ACC112 (cell line): ENCODE measurements around the gene C4A.
"Not testable (repeated sequence)": the region's sequence is repeated elsewhere in the genome, so short reads cannot be mapped to it uniquely, and the experiment has no call there.

ENCODE experiments used
- H2AFZ ChIP-seq: fragments of 200-600 bp; sonication (generic); one replicate; pipeline ENCODE4 v1.6.0; 2017; ENCODE audit warnings: antibody characterized with exemption, low read length; ENCODE audit not compliant: unreplicated experiment
- H3K27ac ChIP-seq: fragments of 200-600 bp; sonication (generic); 2 replicates; pipeline ENCODE4 v1.5.1; 2014; ENCODE audit warnings: low read depth, mild to moderate bottlenecking, antibody characterized with exemption, low read length, moderate library complexity
- H3K27me3 ChIP-seq: fragments of 200-600 bp; sonication (generic); 2 replicates; pipeline ENCODE4 v1.6.1; 2014; ENCODE audit warnings: mild to moderate bottlenecking, antibody characterized with exemption, low read length, moderate library complexity, mixed read lengths; ENCODE audit not compliant: insufficient read depth
- H3K36me3 ChIP-seq: fragments of 200-600 bp; sonication (generic); 2 replicates; pipeline ENCODE4 v1.6.1; 2016; ENCODE audit warnings: mild to moderate bottlenecking, antibody characterized with exemption, low read length, moderate library complexity, mixed read lengths; ENCODE audit not compliant: insufficient read depth
- H3K4me1 ChIP-seq: fragments of 200-600 bp; sonication (generic); one replicate; pipeline ENCODE4 v1.6.1; 2016; ENCODE audit warnings: low read length, mixed read lengths; ENCODE audit not compliant: insufficient read depth, unreplicated experiment, control insufficient read depth
- H3K4me3 ChIP-seq: fragments of 200-600 bp; sonication (generic); 2 replicates; pipeline ENCODE4 v1.5.1; 2014; ENCODE audit warnings: mild to moderate bottlenecking, low read depth, low read length
- H3K79me2 ChIP-seq: fragments of 200-600 bp; sonication (generic); one replicate; pipeline ENCODE4 v1.6.0; 2016; ENCODE audit warnings: low read length; ENCODE audit not compliant: control insufficient read depth, unreplicated experiment, insufficient read depth

Gene C4A

DNA sequence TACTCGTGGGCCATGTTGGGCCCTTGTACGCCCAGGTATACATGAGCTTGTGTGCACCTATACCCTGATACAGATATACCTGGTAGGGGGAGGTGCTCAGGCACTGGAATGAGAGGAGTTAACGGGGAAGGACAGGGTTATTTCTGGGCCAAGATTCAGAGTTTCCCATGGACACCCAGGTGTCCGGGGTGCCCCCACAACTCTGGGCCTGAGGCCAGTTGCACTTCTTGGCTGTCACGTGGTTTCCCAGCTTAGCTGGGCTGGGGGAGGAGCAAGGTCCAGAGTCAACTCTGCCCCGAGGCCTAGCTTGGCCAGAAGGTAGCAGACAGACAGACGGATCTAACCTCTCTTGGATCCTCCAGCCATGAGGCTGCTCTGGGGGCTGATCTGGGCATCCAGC lies at the start of gene C4A:
Gene C4A (plus strand): TSS at position 314 of the 400 bp plus-strand sequence. CDS start 51 bp downstream, at position 365.
- not testable (repeated sequence) for H3K27ac ChIP-seq, H3K4me1 ChIP-seq, H3K36me3 ChIP-seq, H3K79me2 ChIP-seq, H3K4me3 ChIP-seq, H2AFZ ChIP-seq, H3K27me3 ChIP-seq

DNA sequence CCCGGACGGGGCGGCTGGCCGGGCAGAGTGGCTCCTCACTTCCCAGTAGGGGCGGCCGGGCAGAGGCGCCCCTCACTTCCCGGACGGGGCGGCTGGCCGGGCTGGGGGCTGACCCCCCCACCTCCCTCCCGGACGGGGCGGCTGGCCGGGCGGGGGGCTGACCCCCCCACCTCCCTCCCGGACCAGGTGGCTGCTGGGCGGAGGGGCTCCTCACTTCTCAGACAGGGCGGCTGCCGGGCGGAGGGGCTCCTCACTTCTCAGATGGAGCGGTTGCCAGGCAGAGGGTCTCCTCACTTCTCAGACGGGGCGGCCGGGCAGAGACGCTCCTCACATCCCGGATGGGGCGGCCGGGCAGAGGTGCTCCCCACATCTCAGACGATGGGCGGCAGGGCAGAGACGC lies 49.7 kb upstream of the C4A start:
- not testable (repeated sequence) for H3K79me2 ChIP-seq, H3K36me3 ChIP-seq, H2AFZ ChIP-seq, H3K4me3 ChIP-seq, H3K27ac ChIP-seq, H3K27me3 ChIP-seq, H3K4me1 ChIP-seq

DNA sequence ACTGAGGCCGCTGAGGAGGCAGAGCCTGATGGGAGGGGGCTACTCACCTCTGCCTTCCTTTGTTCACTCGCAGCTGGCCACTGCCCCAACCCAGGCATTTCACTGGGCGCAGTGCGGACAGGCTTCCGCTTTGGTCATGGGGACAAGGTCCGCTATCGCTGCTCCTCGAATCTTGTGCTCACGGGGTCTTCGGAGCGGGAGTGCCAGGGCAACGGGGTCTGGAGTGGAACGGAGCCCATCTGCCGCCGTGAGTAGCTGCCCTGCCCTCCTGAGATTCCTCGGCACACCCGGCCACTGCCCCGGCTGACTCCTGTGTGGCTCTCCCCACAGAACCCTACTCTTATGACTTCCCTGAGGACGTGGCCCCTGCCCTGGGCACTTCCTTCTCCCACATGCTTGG lies 48.3 kb upstream of the C4A start:
- Histone ChIP-seq H3K27ac (no peak overlapping the region), H3K27me3 (no peaks in the 10 kb centered on the region), H2AFZ (no peak overlapping the region), H3K79me2 (no peaks in the 10 kb centered on the region), H3K36me3 (no peaks in the 10 kb centered on the region), H3K4me1 (no peaks in the 10 kb centered on the region), H3K4me3 (no peak overlapping the region)

DNA sequence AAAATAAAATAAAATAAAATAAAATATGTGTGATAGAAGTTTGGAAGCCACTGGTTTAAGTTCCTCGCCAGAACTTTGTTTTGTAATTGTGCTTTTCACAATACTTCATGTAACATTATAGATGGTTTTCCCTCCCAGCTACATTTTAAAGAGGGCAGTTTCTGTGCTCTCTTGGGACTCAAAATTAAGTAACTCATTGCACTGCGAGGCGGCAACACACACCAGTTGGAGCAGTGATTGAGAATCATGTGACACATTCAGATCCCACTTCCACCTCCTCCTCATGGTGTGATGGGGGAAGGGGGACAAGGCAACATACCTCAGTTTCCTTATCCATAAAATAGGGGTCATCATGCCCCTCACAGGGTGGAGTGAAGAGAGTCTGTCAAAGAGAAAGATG lies 46.8 kb upstream of the C4A start:
- Histone ChIP-seq H3K4me1 (peaks cover 1% of the 10 kb centered on the region), H3K27ac (no peak overlapping the region), H3K27me3 (no peaks in the 10 kb centered on the region), H3K36me3 (no peaks in the 10 kb centered on the region), H2AFZ (no peak overlapping the region), H3K4me3 (no peak overlapping the region), H3K79me2 (no peaks in the 10 kb centered on the region)

DNA sequence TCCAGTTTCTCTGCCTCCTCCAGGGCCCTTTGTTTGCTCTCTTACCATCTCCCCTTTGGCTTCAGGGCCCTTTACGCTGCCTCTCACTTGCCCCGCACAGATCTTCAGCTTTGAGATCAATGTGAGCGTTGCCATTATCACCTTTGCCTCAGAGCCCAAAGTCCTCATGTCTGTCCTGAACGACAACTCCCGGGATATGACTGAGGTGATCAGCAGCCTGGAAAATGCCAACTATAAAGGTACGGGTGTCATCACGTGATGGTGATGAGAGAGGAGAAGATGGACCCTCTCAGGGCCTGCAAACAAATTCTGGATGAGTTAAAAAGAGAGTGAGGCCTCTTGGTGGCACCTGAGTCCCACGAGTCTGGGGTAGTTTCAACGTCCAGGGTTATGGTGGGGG lies 46.0 kb upstream of the C4A start:
- H3K79me2 ChIP-seq, result no peaks in the 10 kb centered on the region
- H3K27ac ChIP-seq, result no peak overlapping the region
- H2AFZ ChIP-seq, result no peak overlapping the region
- peaks cover 8% of the 10 kb centered on the region for H3K4me1 ChIP-seq
- H3K27me3 ChIP-seq, result no peaks in the 10 kb centered on the region
- H3K4me3 ChIP-seq, result no peak overlapping the region
- no peaks in the 10 kb centered on the region for H3K36me3 ChIP-seq

DNA sequence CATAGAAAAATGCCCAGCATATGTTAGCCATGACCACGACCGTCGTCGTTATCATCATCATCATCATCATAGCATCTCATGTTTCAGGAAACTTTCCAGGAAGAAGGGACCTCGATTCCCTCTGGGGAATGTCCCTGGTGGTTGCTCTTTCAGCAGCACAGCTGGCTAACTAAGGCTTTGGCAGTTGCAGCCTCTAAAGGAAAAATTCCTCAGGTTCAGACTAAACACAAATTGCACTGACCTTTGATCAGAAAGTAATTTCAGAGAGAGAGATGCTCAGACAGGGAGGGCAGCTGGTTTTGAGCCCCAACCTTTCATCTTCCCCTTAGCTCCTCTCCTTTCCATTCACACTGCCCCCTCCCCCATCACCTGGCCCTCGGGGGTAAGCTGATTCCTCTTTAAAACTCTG lies 41.6 kb upstream of the C4A start:
- Histone ChIP-seq H2AFZ (peak overlapping the region; percentile 7), H3K4me3 (no peak overlapping the region), H3K79me2 (no peaks in the 10 kb centered on the region), H3K27ac (no peak overlapping the region), H3K36me3 (no peaks in the 10 kb centered on the region), H3K4me1 (peaks cover 14% of the 10 kb centered on the region), H3K27me3 (no peaks in the 10 kb centered on the region)

DNA sequence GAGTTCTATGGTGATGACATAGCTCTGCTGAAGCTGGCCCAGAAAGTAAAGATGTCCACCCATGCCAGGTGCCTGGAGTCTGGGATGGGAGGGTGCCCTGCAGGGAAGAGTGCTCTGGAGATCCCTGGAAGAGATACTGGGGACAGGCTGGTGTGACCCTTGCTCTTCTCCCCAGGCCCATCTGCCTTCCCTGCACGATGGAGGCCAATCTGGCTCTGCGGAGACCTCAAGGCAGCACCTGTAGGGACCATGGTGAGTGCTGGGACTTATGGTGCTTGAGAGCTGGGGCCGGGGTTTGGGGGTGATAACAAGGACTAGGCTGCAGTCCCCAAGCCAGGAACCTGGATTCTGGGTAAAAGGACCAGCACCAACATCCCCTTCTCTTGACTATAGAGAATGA lies 38.1 kb upstream of the C4A start:
- Histone ChIP-seq H3K27ac (no peak overlapping the region), H3K79me2 (peaks cover 5% of the 10 kb centered on the region), H3K4me3 (no peak overlapping the region), H3K36me3 (no peaks in the 10 kb centered on the region), H3K4me1 (peaks cover 41% of the 10 kb centered on the region), H2AFZ (no peak overlapping the region), H3K27me3 (no peaks in the 10 kb centered on the region)

DNA sequence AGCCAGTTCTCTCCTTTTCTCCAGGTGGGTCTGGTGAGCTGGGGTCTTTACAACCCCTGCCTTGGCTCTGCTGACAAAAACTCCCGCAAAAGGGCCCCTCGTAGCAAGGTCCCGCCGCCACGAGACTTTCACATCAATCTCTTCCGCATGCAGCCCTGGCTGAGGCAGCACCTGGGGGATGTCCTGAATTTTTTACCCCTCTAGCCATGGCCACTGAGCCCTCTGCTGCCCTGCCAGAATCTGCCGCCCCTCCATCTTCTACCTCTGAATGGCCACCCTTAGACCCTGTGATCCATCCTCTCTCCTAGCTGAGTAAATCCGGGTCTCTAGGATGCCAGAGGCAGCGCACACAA lies 36.7 kb upstream of the C4A start:
- Histone ChIP-seq H3K4me1 (peaks cover 46% of the 10 kb centered on the region), H3K27ac (peak overlapping the region; percentile 91), H3K27me3 (no peaks in the 10 kb centered on the region), H3K4me3 (peak overlapping the region; percentile 73), H3K79me2 (peaks cover 5% of the 10 kb centered on the region), H2AFZ (no peak overlapping the region), H3K36me3 (no peaks in the 10 kb centered on the region)

DNA sequence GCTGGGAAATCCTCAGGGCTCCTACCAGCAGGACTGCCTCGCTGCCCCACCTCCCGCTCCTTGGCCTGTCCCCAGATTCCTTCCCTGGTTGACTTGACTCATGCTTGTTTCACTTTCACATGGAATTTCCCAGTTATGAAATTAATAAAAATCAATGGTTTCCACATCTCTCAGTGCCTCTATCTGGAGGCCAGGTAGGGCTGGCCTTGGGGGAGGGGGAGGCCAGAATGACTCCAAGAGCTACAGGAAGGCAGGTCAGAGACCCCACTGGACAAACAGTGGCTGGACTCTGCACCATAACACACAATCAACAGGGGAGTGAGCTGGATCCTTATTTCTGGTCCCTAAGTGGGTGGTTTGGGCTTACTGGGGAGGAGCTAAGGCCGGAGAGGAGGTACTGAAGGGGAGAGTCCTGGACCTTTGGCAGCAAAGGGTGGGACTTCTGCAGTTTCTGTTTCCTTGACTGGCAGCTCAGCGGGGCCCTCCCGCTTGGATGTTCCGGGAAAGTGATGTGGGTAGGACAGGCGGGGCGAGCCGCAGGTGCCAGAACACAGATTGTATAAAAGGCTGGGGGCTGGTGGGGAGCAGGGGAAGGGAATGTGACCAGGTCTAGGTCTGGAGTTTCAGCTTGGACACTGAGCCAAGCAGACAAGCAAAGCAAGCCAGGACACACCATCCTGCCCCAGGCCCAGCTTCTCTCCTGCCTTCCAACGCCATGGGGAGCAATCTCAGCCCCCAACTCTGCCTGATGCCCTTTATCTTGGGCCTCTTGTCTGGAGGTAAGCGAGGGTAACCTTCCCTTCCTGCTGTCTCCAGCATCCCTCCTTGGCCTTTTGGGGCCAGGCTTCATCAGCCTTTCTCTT lies 36.1 kb upstream of the C4A start, which contains the start of gene CFB:
Gene CFB (plus strand): TSS at position 589 of the 863 bp plus-strand sequence. CDS start 127 bp downstream, at position 716.
- peaks cover 43% of the 10 kb centered on the region for H3K4me1 ChIP-seq
- H3K36me3 ChIP-seq, result no peaks in the 10 kb centered on the region
- peaks cover 5% of the 10 kb centered on the region for H3K79me2 ChIP-seq
- H3K4me3 ChIP-seq, result peak within 1 kb of the TSS; percentile 73
- H3K27ac ChIP-seq, result peak within 1 kb of the TSS; percentile 91
- H2AFZ ChIP-seq, result peak within 1 kb of the TSS; percentile 35
- no peaks in the 10 kb centered on the region for H3K27me3 ChIP-seq

DNA sequence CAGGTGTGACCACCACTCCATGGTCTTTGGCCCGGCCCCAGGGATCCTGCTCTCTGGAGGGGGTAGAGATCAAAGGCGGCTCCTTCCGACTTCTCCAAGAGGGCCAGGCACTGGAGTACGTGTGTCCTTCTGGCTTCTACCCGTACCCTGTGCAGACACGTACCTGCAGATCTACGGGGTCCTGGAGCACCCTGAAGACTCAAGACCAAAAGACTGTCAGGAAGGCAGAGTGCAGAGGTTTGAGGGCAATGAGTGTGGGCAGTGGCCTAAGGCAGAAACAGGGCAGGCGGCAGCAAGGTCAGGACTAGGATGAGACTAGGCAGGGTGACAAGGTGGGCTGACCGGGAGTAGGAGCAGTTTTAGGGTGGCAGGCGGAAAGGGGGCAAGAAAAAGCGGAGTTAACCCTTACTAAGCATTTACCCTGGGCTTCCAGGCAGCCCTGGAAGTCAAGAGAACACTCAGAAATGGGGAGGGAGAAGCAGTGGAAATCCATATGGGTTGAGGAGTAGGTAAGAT lies 35.4 kb upstream of the C4A start:
- Histone ChIP-seq H3K27me3 (no peaks in the 10 kb centered on the region), H3K79me2 (peaks cover 5% of the 10 kb centered on the region), H3K36me3 (no peaks in the 10 kb centered on the region), H3K4me3 (peak overlapping the region; percentile 73), H3K4me1 (peaks cover 43% of the 10 kb centered on the region), H2AFZ (no peak overlapping the region), H3K27ac (peak overlapping the region; percentile 91)

DNA sequence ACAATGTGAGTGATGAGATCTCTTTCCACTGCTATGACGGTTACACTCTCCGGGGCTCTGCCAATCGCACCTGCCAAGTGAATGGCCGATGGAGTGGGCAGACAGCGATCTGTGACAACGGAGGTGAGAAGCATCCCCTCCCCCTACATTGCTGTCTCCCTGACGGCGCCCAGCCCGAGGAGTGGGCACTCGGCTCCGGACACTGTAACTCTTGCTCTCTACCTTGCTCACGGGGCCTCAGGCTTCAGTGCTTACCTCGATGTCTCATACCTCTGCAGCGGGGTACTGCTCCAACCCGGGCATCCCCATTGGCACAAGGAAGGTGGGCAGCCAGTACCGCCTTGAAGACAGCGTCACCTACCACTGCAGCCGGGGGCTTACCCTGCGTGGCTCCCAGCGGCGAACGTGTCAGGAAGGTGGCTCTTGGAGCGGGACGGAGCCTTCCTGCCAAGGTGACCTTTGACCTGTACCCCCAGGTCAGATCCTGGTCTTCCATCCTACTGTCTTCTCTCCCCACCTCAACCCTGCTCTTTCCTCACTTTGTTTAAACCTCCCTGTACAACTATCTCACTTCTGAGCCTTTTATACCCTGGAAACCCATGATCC lies 34.7 kb upstream of the C4A start:
- Histone ChIP-seq H3K27ac (no peak overlapping the region), H3K4me3 (peak overlapping the region; percentile 73; the same call in 1 of the 2 replicates), H3K36me3 (0 out of 2 replicates have a peak, but pooled peaks cover 5% of the 10 kb centered on the region), H3K27me3 (no peaks in the 10 kb centered on the region), H3K79me2 (peaks cover 5% of the 10 kb centered on the region), H2AFZ (no peak overlapping the region), H3K4me1 (peaks cover 43% of the 10 kb centered on the region)
